GM19043 (cell line): ENCODE results near the gene SMTNL2.
"Not testable (repeated sequence)": the region's sequence is repeated elsewhere in the genome, so short reads cannot be mapped to it uniquely, and the experiment has no call there.

Source experiments
- ATAC-seq: cut with Tn5 transposase; IDR thresholded peaks from one replicate; pipeline ENCODE4 v1.9.1; 2021; ENCODE audit warnings: low read depth; ENCODE audit not compliant: unreplicated experiment

SMTNL2 gene

DNA sequence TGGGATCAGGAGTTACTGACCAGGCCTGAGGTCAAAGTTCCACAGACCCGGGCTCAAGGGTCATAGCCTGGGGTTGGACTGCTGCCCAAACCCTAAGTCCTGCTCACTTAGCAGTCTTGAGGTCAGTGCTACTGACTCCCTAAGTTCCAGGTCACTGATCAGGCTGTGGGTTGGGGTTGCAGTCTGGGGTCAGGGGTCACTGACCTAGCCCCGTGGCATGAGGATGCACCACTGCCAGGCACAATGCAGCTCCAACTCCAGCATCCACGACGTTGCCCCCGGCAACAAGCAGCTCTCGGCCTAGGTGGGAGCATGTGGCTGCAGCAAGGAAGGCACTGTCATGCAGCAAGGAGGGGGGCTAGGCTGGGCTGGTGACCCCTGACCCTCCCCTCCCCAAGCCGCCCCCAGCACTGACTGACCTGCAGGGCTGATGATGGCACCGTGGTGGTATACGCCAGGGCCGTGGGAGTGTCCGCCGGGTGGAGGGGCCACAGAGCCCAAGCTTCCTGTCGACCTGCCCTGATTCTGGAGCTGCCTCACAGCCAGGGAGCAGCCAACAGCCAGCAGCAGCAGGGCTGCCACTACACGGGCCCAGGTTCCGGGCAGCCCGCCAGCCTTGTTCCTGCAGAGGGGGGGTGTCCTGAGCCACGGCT is 25.1 kb upstream of the SMTNL2 start:
- no peak for ATAC-seq

DNA sequence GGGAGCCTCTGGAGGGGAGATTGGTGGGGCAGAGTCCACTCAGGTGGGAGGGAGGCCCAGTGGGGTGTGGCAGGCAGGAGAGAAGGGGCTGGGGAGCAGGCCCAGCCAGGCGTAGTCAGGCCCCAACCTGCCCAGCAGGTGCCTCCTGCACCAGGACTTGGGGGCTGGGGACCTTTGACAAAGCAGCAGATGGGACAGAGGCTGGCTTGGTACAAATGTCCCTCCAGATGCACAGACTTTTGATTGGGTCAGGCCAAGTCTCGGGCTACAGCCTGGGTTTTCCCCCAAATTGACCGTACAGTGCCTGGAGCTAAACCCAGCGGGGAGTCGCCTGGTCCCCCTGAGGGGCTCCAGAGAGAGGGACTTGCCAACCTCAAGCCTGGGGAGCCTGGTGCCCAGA is 24.4 kb upstream of the SMTNL2 start:
- no peak for ATAC-seq

GRCh38 chr17:4560421-4560820 is 23.9 kb upstream of the SMTNL2 start, which contains the start of gene GGT6:
Gene GGT6, minus strand, starts transcription at chr17:4560577. Its CDS starts 56 bp downstream, at chr17:4560521.
- no peak for ATAC-seq

DNA sequence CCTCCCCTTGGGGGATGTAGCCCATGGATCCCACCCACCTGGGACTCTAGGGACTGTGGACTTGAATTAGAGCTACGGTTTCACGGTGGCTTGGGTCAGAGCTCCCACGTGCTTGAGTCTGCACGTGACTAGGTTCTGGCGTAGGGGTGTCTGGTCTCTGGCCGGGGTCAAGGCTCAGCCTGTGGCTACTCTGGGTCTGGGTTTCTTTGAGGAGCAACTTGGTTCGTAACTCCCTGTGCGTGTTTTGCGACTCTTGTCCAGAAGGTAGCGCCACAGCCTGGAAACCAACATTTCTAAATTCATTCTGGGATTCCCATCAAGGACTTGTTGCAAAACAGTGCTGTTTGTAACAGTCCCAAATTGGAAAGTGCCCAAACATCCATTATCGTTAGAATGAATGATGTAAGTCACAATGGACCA is 23.5 kb upstream of the SMTNL2 start:
- ATAC-seq, result no peak

GRCh38 chr17:4562015-4562969 is 22.0 kb upstream of the SMTNL2 start:
- no peak for ATAC-seq

DNA sequence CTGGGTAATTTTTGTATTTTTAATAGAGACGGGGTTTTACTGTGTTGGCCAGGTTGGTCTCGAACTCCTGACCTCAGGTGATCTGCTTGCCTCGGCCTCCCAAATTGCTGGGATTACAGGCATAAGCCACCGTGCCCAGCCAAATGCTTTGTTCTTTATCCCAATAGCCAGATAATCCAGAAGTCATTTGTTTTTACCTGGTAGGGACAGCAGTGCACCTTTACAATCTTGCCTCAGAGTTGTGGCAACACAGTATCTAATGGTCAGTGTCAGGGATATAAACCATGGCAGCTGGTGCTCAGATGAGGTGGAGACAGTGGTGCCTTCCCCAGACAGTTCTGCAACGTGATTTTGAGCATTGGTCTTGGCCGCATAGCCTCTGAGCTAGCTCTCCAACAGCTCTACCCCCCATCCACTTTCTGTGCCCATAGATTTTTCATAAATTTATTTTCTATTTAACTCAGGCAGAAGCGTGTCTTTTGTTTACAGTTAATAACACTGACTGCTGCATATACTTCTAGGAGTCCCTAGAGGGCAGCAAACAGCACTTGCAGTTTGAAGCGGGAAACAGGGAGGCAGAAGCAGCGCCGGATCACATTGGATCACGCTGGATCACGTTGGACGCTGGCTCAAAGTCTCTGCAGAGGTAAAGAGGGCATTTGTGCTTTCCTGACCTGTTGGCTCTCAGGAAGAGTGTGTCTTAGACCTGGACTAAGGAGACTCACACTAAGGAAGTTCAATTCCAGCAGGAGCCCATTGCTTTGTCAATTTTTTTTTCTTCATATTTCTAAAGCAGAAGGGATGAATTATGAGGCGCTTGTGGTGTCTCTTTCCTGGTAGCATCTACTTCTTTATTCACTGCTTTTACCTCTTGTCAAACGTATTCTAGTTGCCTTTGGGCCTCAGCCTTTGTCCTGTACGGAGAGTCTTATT is 18.9 kb upstream of the SMTNL2 start:
- no peak for ATAC-seq

DNA sequence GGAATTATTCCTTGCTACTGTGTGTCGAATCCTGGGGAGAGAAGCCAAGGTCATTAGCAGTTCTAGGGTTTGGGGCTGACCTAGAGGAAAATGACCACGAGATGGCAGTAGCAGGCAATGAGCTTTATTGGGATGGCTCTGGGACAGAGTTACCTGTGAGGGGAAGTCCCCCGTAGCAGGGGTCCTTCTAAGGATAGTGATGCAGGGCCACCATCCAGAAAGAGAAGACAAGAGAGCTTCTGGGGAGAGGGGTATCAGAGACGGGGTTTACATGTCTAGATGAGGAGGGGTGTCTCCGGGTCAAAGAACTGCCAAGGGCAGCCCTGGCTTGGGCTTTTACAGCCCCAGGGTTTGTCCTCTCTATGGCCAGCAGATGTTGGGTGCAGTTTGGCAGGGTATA is 17.5 kb upstream of the SMTNL2 start:
- ATAC-seq, result no peak

GRCh38 chr17:4569591-4569990 is 14.7 kb upstream of the SMTNL2 start:
- no peak for ATAC-seq

DNA sequence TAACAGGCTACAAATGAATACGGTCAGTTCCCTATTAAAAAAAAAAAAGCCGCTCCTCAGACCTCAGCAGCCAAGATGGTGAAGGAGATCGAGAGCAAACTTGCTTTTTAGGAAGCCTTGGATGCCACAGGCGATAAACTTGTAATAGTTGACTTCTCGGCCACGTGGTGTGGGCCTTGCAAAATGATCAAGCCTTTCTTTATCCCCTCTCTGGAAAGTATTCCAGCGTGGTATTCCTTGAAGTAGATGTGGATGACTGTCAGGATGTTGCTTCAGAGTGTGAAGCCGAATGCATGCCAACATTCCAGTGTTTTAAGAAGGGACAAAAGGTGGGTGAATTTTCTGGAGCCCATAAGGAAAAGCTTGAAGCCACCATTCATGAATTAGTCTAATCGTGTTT is 12.2 kb upstream of the SMTNL2 start:
- ATAC-seq, result no peak

DNA sequence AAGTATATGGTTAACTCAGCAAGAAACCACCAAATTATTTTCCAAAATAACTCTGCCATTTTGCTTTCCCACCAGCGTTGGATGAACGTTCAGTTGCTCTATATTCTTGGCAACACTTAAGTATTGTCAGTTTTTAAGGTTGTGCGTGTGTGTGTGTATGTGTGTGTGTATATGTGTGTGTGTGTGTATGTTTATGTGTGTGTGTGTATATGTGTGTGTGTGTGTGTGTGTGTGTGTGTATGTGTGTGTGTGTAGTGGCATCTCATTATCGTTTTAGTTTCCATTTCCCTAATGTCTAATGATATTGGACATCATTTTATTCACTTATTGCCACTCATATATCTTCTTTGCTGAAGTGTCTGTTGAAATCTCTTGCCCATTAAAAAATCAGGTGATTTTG is 11.2 kb upstream of the SMTNL2 start:
- ATAC-seq, result no peak

DNA sequence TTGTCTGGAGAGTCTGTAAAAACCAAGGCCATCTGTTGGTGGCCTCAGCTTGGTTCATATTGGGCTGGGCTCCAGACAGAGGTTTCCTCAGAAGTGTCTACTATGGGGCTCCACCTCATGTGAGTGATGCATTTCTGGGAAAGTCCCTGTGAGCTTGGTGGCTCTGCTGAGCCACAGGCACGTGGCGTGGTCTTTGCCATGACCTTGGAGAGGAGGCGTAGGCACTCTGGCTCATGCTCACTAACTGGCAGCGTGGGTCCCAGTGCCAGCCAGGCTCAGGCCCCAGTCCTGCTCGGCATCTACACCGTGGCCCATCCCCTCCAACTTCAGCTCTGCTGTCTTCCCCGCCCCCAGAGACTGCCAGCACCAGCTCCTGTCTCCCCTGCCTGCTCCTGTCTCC is 10.7 kb upstream of the SMTNL2 start:
- no peak for ATAC-seq

GRCh38 chr17:4574448-4575045 is 9.8 kb upstream of the SMTNL2 start:
- no peak for ATAC-seq

DNA sequence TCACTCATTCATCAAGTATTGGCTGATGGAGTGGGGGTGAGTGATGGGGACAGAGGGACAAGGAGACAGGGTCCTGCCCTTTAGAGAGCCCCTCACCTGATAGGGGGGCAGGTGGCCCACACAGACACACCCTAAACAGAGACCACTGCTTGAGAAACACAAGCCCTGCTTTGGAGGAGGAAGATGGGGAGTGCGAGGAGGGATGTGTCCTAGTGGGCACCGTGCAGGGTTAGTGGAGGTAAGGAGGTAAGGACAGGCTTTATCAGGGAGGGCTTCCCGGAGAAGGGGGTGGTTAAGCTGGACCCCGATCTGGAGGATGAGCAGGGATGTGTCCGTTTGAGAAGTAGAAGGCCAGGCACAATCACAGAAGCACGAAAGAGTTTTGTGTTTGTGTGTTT is 8.2 kb upstream of the SMTNL2 start:
- no peak for ATAC-seq

GRCh38 chr17:4576729-4577322 is 7.5 kb upstream of the SMTNL2 start:
- ATAC-seq, result no peak

DNA sequence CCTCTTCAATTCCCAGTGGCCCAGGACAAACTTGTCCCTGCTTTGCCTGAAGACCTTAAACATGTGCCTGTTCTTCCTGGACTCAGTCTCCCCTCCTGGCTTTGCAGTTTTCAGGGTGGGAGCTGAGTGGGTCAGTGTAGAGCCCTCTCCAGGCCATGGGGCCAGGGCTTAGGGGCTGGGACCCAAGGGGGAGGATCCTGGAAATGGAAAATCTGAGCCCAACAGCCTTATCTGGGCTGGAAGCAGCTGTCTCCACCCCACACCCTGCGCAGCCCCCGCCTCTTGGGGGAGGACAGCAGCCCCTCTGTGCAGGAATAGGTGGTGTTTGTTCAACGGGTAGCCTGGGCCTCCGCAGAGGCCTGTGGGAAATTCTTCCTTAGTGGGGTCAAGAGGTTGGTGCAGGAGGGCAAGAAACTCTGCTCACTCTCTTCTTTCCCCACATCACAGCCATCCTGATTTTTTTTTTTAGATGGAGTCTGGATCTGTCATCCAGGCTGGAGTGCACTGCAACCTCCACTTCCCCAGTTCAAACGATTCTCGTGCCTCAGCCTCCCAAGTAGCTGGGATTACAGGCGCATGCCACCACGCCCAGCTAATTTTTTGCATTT is 6.8 kb upstream of the SMTNL2 start:
- ATAC-seq, result no peak

DNA sequence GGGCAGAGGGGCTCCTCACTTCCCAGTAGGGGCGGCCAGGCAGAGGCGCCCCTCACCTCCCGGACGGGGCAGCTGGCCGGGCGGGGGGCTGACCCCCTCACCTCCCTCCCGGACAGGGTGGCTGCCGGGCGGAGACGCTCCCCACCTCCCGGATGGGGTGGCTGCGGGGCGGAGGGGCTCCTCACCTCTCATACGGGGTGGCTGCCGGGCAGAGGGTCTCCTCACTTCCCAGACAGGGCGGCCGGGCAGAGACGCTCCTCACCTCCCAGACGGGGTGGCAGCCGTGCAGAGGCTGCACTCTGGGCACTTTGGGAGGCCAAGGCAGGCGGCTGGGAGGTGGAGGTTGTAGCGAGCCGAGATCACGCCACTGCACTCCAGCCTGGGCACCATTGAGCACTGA is 6.0 kb upstream of the SMTNL2 start:
- ATAC-seq, result not testable (repeated sequence)

DNA sequence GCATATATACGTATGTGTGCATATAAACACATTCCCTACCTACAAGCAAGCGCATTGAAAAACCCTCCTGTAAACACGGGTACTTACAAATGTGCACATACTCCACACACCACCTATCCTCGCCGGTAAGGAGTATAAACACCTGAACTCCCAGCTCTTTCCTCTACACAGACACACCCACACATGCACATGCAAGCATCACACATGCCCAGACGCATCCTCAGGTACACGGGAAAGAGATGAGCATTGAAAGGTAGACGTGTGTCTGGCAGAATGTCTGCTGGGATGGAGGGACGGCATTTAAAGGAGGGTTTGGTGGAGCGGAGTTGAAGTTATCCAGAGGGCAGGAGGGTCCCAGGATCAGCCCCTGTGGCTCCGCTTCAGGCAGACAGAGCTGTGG is 4.7 kb upstream of the SMTNL2 start:
- ATAC-seq, result no peak

DNA sequence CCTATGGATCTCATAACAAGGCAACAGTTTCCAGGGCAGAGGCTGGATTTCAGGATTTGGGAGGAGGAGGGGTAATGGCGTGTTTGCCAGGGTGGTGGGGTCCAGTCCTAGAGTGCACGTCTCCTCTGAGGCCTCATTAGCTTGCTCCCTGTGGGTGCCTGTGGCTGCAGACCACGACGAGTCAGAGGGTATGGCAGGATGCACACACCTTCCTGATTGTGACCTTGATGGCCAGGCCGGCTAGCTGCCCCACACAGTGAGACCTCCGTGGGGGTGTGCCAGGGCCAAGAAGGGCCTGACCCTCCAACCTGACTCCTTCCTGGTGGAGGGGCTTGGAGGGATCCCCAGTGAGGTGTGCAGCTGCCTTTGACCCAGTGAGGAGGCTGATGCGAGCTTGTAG is 4.0 kb upstream of the SMTNL2 start:
- ATAC-seq, result no peak

DNA sequence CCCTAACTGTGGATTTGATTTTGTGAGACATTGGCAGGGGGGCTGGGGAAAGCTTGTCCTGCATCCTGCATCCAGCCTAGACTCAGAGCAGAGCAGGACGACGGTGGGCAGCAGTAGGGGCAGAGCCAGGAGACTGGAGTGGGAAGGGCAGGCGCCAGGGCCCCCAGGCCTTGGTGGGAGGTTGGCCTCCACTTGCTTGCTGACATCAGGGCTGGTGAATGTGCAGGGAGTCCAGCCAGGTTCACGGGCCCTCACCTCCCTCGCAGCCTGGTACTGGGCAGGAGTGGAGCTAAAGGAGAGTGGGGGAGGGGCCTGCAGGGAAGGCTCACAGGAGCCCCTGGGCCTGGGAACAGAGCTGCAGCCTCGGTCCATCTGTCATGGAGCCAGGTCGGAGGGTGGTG is 2.2 kb upstream of the SMTNL2 start:
- ATAC-seq, result no peak

- ATAC-seq, result no peak
Measured at GRCh38 chr17:4582691-4583090, 1.6 kb upstream of the SMTNL2 start.
